Measurements from ENCODE around the gene PAXX.

PAXX gene

DNA sequence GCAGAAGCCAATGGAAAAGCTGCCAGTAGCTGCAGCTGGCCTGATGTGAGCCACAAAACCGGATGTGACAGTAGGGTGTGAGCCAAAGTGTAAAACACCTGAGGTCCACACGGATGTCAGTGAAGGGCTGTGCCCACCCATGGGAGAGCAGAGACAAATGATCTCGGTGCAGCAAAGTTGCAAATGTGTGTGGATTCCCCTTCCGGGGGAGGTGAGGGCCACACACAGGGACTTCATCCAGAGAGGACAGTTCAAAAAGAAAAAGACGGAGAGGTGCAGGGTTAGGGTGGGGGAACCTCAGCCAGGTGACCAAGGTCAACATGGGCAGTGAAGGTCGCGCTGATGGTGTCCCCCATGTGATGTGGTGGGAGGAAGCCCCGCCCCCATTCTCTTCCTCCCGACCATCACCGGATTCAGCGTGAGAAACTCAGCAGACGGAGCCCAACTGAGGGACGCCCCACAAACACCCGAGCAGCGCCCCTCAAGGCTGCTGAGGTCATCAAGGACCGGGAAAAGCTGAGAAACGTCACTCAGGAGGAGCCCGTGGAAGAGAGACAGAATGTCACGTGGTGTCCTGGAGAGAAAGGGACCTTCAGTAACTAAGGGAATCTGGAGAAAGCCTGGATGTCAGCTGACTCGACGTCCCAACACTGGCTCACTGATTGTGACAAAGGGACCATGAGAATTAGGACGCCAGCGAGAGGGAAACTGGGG, 26.3 kb upstream of the PAXX start:
- no peak for DNase-seq (ENCODE audit: low read depth in 2 of 2)

DNA sequence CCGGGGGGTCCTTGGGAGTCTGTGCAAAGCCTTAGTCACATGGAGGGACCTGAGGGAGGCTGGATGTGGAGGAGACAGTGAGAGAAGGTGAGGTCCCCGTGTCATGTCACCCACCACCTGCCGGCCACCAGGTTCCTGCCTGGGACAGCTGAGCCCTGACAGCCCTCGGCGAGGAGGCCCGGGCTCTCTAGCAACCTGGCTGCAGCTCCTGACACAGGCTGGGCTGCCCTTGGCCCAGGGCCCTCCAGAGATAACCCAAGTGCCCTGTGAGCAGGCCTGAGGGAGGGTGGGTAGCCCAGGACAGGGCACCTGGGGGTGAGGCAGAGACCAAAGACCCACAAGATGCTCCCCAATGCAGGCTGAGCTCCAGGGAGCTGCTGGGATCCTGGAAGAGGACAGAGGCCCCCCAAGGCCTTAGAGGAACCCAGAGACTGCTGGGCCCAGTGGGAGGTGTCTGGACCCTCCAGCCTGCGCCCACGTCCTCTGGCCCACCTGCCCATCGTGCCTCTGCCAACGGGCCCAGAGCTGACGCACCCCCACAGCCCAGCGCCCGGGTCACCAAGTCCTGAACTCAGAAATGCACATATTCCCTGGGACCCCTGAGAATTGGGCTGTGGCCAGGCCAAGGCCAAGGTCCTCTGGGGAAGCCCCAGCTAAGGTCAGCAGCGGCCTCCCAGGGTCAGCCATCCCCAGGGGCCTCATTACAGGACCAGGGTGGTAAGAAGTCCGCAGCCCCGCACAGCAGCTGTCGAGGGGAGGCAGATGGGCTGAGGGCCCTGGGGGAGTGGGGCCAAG, 23.7 kb upstream of the PAXX start:
- DNase-seq (ENCODE audit: low read depth in 2 of 2): no peak

DNA sequence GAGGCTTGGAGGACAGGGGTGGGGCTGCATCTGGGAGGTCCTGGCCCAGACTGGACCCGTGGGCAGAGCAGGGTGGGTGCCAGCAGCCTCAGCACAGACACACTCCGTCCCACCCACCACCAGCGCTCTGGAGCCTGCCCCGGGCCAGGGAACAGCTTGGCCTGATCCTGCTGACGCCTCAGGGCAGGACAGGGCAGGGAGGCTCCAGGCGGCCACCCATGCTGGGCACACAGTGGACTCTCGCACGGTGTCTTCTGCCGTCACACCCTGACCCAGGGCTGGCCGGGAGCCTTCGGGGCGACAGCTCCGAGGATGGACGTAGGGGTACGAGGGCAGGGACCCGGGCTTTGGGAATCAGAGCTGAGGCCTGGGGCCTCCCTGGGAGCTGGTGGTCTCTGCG, 23.1 kb upstream of the PAXX start:
- no peak for DNase-seq (ENCODE audit: low read depth in 2 of 2)

DNA sequence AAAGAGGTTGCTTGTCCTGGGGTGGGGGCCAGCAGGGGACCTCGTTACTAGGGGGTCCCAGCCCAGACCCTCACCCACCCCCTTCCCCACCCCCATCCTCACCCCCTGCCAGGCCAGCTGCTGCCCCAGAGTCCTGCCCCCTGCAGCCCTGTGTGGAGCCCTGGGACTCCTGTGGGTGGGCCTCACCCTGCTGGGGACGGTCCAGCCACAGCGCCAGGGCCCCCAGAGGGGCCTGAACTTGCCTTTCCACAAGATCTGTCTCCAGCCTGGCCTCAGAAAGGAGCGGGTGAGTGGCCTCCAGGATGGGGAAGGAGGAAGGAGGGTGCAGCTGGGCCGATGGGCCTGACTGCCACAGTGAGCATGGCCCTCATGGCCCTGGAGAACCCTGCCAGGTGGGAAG, 22.4 kb upstream of the PAXX start:
- no peak for DNase-seq (ENCODE audit: low read depth in 2 of 2)

DNA sequence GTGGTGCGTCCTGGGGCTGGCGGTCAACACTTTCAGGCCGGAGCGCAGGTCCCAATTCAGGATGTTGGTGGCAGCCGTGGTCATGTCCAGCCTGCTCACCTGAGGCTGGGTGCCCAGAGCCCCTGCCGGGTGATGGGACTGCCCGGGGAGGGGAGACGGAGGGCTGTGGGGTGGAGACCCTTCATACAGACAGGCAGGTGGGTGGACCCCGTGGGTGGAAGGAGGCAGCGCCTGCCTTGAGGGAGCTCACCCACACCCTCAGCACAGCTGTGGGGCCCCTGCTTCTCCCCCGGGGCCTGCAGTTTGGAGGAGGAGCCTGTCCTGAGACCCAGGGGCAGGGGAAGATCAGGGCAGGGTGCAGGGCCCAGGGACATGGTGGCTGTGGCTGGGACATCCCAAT, 21.9 kb upstream of the PAXX start:
- DNase-seq (ENCODE audit: low read depth in 2 of 2): no peak

DNA sequence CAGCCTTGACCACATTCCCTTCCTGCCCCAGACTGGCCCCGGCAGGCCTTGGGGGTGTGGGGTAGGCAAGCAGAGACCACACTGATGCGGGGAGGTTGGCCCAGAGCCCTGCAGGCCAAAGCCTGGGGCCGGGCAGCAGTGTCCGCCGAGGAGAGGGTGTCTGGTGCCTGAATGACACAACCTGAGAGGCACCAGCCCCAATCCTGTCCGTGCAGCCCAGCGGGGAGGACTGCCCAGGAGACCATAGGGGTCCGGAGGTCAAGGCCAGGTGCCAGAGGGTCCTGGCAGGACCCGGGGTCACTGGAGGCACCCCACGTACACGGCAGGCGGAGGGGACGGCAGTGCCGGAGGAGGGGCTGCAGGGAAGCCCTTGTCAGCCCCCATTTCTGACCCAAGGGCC, 20.5 kb upstream of the PAXX start:
- no peak for DNase-seq (ENCODE audit: low read depth in 2 of 2)

DNA sequence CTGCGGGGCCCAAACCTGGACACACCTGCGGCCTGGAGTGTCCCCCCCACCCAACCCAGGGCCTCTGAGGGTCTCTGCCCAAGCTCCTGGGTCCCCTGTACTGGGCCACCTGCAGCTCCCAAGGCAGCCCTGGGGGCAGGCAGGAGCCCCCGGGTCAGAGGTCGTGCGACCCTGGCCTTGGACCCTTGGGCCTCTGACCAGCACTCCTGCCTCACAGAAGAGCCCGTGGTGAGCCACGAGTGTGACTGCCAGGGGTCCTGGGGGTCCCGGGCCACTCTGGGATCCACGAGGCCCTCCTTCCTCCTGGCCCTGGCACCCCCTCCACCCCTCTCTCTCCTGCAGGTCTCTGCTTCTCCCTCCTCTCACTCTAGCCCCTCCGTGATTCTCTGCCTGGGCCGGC, 19.9 kb upstream of the PAXX start:
- DNase-seq (ENCODE audit: low read depth in 2 of 2): no peak

DNA sequence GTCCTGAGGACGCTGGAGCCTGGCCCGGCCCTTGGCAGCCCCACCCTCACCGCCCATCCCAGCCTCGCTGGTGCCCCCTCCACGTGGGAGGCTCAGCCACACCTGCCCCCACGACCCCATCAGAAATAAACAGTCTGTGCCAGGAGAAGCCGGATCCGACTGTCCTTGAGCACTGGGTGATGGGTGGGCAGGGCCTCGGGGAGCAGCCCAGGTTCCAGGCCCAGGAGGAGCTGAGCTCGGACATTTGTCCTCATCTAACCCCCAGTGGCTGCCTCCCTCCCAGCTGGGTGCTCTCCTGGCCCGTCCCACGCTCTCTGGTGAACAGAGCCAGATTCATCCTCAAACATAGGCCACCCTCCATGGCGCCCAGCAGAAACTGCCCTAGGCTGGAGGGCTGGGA, 19.5 kb upstream of the PAXX start:
- no peak for DNase-seq (ENCODE audit: low read depth in 2 of 2)

DNA sequence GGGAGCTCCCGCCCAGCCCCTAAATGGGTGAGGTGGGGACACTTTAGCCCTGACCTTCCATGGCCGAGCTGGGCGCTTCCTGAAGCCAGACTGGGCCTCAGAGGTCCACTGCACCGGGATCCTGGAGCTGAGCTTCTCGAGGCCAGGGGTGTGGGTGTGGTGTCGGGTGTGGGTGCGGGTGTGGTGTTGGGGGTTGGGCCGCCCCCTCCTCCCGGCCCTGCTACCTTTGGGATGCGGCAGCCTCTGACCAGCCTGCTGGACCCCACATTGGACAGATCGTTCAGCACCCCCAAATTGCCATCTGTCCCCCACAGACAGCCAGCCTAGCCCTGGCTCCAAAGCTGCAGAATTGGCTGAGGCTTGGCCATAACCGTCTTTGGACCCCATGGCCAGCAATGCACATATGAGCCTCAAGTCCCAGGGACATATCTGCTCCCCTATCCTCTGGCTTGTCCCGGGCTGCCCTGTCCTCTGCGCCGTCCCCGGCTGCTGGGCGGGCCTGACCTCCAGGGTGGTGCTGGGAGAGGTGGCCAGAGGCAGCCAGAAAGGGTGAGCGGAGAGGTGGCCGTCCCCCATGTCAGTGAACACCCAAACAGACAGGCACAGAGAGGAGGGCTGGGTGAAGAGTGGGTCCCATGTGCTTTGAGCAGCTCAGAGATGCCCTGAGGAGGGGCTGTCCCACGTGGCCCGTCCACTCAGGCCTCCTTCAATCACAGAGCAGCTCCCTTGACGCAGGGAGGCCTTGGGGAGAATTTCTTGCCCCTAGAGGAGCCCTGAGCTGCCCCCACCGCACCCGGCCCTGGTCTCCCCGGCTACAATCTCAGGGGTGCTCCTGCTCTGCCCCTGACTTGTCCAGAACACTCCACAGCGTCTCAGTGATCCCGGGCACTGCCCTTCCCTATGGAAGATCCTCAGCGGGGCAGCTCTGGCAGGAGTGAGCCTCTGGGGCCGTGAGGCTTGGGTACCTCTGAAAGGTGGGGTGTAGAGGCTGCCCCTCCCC, 18.3 kb upstream of the PAXX start:
- no peak for DNase-seq (ENCODE audit: low read depth in 2 of 2)

DNA sequence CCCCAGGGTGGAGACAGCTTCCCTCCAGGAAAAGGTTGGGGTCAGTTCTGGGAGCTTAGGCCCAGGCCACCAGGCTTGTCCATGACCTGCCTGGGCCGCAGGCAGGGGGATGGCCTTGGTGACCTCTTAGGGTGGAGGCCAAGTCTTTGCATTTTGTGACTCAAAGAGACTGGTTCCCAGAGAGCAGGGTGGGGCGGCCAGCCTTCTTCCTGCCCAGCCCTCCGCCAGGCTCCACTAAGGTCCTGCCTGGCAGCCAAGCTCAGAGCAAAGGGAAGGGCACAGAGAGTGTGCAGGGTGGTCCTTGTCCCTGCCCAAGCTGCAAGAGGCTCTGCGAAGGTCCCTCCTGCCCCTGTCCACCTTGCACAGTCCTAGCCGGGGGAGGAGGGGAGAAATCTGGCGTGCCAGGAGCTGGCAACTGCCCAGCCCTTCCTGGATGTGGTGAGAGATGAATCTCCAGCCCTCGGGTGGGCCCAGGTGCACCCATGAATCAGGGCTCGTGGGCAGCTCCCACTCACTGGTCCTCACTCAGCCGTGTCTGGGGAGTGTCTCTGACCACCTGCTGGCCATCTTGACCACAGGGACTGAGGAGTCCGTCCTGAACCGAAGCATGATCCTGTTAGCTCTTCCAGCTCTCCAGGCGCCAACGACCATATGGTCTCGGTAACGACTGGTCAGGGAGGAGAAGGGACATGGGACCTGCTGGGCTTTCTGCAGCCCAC, 17.2 kb upstream of the PAXX start:
- DNase-seq (ENCODE audit: low read depth in 2 of 2): no peak

DNA sequence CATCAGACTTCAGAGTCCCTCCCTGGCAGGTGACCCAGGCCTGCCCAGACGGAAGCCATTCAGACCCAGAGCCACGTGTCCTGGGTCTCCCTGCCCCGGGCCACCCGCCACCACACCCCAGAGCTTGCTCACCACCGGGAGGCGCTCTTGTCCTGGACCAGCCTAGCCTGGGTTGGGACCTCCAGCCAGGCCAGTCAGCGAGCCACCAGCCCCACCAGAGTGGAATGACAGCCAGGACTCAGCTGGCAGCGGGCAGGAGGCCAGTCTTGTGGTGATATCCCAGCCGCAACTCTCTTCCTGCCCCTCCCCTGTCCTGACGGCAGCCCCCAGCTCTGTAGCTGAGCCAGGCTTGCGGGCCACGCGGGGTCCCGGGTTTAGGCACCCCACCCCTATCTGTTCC, 16.6 kb upstream of the PAXX start:
- peak in 1 of 2 donors; percentile 19 for DNase-seq (ENCODE audit: low read depth in 2 of 2)

DNA sequence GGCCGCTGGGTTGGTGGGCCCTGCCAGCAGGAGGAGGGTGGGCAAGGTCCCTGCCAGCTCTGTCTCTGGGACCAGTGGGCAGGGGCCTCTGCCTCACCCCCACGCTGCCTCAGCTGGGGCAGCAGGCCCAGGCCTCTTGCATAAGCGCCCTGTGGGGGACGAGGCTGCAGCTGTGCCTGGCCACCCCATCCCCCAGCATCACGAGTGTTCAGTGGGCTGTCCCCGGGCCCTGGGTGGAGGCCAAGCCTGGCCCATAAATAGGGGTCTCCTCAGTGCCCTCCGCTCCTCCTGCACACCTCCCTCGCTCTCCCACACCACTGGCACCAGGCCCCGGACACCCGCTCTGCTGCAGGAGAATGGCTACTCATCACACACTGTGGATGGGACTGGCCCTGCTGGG, 15.0 kb upstream of the PAXX start, which contains the start of gene PTGDS:
TSS of gene PTGDS (plus strand) at position 282 of the 400 bp plus-strand sequence. CDS start at position 357, 75 bp downstream.
- no peak for DNase-seq (ENCODE audit: low read depth in 2 of 2)

DNA sequence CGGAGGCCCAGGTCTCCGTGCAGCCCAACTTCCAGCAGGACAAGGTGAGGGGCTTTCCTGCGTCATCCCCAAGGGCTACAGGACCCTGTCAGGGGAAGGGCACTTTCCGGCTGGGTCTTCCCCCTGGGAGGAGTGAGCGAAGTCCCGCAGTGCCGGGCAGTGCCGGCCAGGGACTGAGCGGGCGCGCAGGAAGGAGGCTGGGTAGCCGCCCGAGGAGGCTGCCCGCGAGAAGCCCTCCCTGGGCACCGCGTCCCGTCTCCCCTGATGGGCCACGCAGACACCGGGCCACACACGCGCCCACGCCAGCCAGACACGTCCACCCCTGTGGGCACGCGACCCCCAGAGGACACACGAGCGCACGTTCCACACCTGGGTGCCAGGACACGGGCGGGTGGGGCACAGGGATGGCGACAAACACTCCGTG, 14.6 kb upstream of the PAXX start:
- DNase-seq (ENCODE audit: low read depth in 2 of 2): no peak

DNA sequence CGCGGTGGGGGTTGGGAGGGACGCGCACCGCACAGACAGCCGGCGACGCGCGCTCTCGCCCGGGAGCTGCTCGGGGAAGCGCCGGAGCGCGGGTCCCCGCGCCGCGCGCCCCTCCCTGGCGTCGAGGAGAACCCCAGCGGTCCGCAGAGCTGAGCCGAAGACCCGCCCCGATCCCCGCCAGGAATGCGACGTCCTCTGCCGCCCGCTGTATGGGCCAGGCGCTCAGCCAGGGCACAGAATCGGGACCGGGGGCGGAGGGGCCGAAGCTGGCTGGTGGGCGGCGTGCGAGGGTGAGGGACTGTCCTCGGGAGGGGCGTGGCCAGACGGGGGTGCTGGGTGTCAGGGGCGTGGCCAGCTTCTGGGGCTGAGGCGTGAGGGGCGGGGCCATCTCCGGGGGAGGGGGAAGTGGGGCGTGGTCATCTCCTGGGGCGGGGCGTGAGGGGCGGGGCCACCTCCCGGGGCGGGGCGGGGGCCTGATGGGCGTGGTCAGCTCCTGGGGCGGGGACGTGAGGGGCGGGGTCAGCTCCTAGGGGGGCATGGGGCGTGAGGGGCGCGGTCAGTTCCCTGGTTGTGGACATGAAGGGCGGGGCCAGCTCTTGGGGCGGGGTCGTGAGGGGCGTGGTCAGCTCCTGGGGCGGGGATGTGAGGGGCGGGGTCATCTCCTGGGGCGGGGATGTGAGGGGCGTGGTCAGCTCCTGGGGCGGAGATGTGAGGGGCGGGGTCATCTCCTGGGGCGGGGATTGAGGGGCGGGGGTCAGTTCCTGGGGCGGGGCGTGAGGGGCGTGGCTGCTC, 14.0 kb upstream of the PAXX start:
- DNase-seq (ENCODE audit: low read depth in 2 of 2): peak in 1 of 2 donors; percentile 47

DNA sequence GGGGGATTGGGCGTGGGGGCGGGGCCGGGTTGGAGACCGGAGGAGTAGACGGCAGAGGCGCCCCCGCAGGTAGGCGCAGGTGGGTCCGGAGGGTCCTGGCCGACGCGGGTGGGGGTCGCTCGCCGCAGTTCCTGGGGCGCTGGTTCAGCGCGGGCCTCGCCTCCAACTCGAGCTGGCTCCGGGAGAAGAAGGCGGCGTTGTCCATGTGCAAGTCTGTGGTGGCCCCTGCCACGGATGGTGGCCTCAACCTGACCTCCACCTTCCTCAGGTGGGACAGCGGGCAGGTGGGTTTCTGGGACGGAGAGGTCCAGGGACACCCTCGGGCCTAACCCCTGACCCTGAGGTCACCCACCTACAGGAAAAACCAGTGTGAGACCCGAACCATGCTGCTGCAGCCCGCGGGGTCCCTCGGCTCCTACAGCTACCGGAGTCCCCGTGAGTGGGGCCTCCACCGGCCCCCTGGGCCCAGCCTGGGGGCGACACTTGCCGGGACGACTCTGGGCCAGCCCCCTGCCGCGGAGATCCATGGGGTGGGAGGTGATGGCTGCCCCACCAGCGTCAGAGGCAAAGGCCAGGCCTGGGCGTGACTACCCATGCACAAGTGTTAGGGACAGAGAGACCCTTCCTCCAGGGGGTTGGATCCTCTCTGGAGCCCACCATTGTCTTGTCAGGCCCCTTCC, 13.2 kb upstream of the PAXX start:
- DNase-seq (ENCODE audit: low read depth in 2 of 2): no peak

DNA sequence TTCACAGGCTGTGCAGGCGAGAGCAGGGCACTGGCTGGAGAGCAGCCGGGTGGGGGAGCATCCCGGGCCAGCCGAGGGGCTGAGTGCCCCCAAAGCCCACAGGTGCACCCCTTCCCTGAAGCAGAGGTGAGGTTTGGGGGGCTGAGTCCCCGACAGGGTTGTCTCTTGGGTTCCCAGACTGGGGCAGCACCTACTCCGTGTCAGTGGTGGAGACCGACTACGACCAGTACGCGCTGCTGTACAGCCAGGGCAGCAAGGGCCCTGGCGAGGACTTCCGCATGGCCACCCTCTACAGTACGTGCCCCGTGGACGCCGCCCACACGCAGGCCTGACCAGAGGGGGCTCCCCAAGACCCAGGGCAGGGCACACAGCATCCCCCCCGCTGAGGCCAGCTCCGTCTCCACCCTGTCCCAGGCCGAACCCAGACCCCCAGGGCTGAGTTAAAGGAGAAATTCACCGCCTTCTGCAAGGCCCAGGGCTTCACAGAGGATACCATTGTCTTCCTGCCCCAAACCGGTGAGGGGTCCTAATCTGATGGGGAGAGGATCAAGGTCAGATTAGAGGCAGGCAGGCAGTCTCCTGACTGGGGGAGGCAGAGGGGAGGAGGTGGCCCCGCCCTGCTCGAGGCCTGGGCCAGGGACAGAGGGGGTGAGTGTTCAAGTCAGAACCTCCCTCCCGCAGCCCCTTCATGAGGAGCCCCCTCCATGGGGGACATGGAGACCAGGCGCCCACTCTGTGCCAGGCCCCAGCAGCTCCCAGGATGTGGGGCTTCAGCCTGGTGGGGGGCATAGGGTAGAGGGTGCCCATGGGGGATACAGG, 12.2 kb upstream of the PAXX start:
- no peak for DNase-seq (ENCODE audit: low read depth in 2 of 2)

DNA sequence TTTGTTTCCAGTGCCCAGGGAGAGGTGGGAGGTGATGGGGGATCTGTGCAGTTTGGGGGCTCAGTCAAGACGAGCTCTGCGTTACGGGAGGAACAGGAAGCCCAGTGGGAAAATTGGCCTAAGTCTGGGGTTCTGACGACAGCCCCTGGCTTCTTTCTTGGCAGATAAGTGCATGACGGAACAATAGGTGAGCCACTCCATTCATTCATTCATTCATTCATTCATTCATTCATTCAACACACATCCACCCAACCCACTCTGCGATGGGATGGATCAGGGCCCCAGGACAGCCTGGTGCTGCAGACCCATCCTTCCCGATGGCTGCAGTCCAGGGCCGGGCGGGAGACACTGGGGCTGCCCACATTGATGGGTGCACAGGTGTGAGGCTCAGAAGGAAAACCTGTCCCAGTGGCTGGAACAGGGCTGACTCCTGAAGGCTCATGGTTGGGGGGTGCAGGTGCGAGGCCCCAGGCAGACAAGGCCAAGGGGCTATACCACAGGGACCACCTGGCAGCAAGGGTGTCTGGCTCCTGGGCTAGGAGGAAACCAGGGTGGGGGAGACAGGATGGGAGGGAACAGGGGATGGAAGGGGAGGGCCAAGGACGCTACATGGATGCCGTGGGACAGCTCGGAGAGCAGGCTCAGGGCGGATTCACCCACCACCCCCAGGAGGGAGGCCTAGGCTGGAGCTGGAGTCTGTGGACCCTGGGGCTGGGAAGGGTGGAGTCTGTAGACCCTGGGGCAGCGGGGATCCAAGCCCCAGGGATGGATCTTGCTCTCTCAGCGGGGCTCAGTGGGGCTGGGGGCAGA, 11.3 kb upstream of the PAXX start:
- DNase-seq (ENCODE audit: low read depth in 2 of 2): no peak

DNA sequence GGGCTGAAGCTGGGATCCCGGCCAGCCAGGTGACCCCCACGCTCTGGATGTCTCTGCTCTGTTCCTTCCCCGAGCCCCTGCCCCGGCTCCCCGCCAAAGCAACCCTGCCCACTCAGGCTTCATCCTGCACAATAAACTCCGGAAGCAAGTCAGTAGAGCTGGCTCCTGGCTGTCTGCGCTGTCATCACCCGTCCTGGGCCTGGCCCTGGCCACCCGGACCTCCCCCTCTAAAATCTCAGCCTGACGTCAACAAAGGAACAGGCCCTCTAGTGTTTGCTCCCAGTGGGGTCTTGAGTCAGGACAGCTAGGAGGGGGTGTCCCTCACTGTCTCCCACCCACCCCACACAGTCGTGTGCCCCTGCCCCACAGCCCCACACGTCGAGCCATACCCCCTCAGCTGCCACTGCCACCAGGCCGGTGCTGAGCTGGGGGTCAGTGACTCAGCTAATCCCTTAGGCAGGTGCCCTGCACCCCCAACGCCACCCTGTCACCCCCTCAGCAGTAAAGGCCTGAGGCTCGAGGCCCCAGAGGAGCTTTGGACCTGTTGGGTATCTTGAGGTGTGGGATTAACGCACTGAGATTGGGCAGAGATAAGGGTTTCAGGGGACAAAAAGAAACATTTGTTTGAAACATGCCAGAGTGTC, 10.5 kb upstream of the PAXX start:
- no peak for DNase-seq (ENCODE audit: low read depth in 2 of 2)

All from stimulated activated CD8-positive, alpha-beta memory T cell treated with anti-CD3 and anti-CD28 coated beads, Interleukin-15, amount 100 ng/mL, for 48 hours (primary cell).